Astrocyte (in vitro differentiated cells and primary cell): ENCODE results near the gene ALDH3B2. TPM values are rescaled to one million over a fixed set of nuclear protein-coding genes. Genes with fewer than 3 reads are reported as not detected.

Experiments used
- DNase-seq: peaks from one replicate; pipeline ENCODE4 v3.0.0-alpha.2; 2010; ENCODE audit warnings: low read depth
- FAIRE-seq: peaks from 2 replicates; lab custom pipeline; 2011; peaks lifted over from hg19 to GRCh38; lab: Jason Lieb, UNC
- H2AFZ ChIP-seq: 2 replicates; pipeline ENCODE4 v1.6.0; 2012; ENCODE audit warnings: low read depth, low read length, inconsistent platforms
- H3K27ac ChIP-seq: 2 replicates; pipeline ENCODE4 v1.5.1; 2011; ENCODE audit warnings: low read depth, low read length, inconsistent platforms
- H3K27me3 ChIP-seq: 2 replicates; pipeline ENCODE4 v1.6.0; 2011; ENCODE audit warnings: low read length, inconsistent platforms; ENCODE audit not compliant: insufficient read depth
- H3K36me3 ChIP-seq: 2 replicates; pipeline ENCODE4 v1.5.1; 2011; ENCODE audit warnings: low read length, inconsistent platforms; ENCODE audit not compliant: insufficient read depth
- H3K4me1 ChIP-seq: 2 replicates; pipeline ENCODE4 v1.5.1; 2011; ENCODE audit warnings: low read length, inconsistent platforms; ENCODE audit not compliant: insufficient read depth
- H3K4me2 ChIP-seq: 2 replicates; pipeline ENCODE4 v1.6.0; 2012; ENCODE audit warnings: low read length, inconsistent platforms
- H3K4me3 ChIP-seq: 2 replicates; pipeline ENCODE4 v1.5.1; 2011; ENCODE audit warnings: low read depth, mild to moderate bottlenecking, low read length, inconsistent platforms; ENCODE audit not compliant: insufficient read depth
- H3K79me2 ChIP-seq: 2 replicates; pipeline ENCODE4 v1.6.0; 2012; ENCODE audit warnings: mild to moderate bottlenecking, low read length, inconsistent platforms; ENCODE audit not compliant: insufficient read depth
- H3K9ac ChIP-seq: 2 replicates; pipeline ENCODE4 v1.6.0; 2012; ENCODE audit warnings: mild to moderate bottlenecking, low read length, inconsistent platforms
- H3K9me3 ChIP-seq: 2 replicates; pipeline ENCODE4 v1.5.1; 2012; ENCODE audit warnings: low read depth, mild to moderate bottlenecking, low read length, inconsistent platforms; ENCODE audit not compliant: insufficient read depth
- H4K20me1 ChIP-seq: 2 replicates; pipeline ENCODE4 v1.6.0; 2012; ENCODE audit warnings: low read length, inconsistent platforms; ENCODE audit not compliant: insufficient read depth
- H3K27ac Mint-ChIP-seq: one replicate; pipeline ENCODE4 v1.8.0; 2021; ENCODE audit warnings: mild to moderate bottlenecking, mixed read lengths; ENCODE audit not compliant: unreplicated experiment
- H3K27me3 Mint-ChIP-seq: one replicate; pipeline ENCODE4 v1.8.0; 2021; ENCODE audit warnings: low read depth, mixed read lengths; ENCODE audit not compliant: unreplicated experiment
- H3K36me3 Mint-ChIP-seq: one replicate; pipeline ENCODE4 v1.8.0; 2021; ENCODE audit warnings: low read depth, mixed read lengths; ENCODE audit not compliant: unreplicated experiment
- H3K4me1 Mint-ChIP-seq: one replicate; pipeline ENCODE4 v1.8.0; 2021; ENCODE audit warnings: low read depth, mixed read lengths; ENCODE audit not compliant: unreplicated experiment
- H3K4me3 Mint-ChIP-seq: one replicate; pipeline ENCODE4 v1.8.0; 2021; ENCODE audit warnings: mild to moderate bottlenecking, moderate library complexity, mixed read lengths; ENCODE audit not compliant: unreplicated experiment
- H3K9me3 Mint-ChIP-seq: one replicate; pipeline ENCODE4 v1.8.0; 2021; ENCODE audit warnings: mild to moderate bottlenecking, mixed read lengths; ENCODE audit not compliant: unreplicated experiment
- CTCF ChIP-seq: IDR thresholded peaks from 2 replicates; pipeline ENCODE4 v1.5.1; 2011; ENCODE audit warnings: low read depth, mild to moderate bottlenecking, inconsistent platforms, low read length, moderate library complexity; ENCODE audit not compliant: insufficient read depth
- EZH2 ChIP-seq: IDR thresholded peaks from 2 replicates; pipeline ENCODE4 v1.6.1; 2012; ENCODE audit warnings: mild to moderate bottlenecking, low read length, inconsistent platforms; ENCODE audit not compliant: insufficient read depth
- total RNA-seq: library from RNA; stranded (reverse); gene quantifications from 2 replicates; pipeline ENCODE4 v1.2.1, GENCODE V29; 2021

The ALDH3B2 gene
- total RNA-seq, 1 donor from 2014 or later, result not detected

- FAIRE-seq, result no peak
These were observed 34.2 kb downstream of the ALDH3B2 start for GRCh38 chr11:67640021-67640757.

GRCh38 chr11:67639438-67639859 lies 35.0 kb downstream of the ALDH3B2 start, which contains the start of gene TBX10:
Gene TBX10 (minus strand): TSS chr11:67639763. CDS start chr11:67639472, 291 bp downstream.
- no peaks in the 10 kb centered on the region for H3K36me3 Mint-ChIP-seq
- H3K79me2 ChIP-seq, result no peaks in the 10 kb centered on the region
- H3K9me3 ChIP-seq, result no peaks in the 10 kb centered on the region
- H3K27me3 ChIP-seq, result peaks cover 2% of the 10 kb centered on the region
- H3K9ac ChIP-seq, result no peak within 1 kb of the TSS
- H3K4me1 ChIP-seq, result no peaks in the 10 kb centered on the region
- no peak within 1 kb of the TSS for H2AFZ ChIP-seq
- no peak within 1 kb of the TSS for H3K27ac ChIP-seq
- no peak for TF ChIP-seq CTCF
- no peak for TF ChIP-seq EZH2
- H3K27ac Mint-ChIP-seq, result no peak within 1 kb of the TSS
- no peak for FAIRE-seq
- H3K4me3 Mint-ChIP-seq, result no peak within 1 kb of the TSS
- H3K4me1 Mint-ChIP-seq, result no peaks in the 10 kb centered on the region
- no peak for DNase-seq
- no peaks in the 10 kb centered on the region for H3K36me3 ChIP-seq
- H3K27me3 Mint-ChIP-seq, result peaks cover 23% of the 10 kb centered on the region
- H3K4me2 ChIP-seq, result no peak within 1 kb of the TSS
- no peaks in the 10 kb centered on the region for H4K20me1 ChIP-seq
- peaks cover 8% of the 10 kb centered on the region for H3K9me3 Mint-ChIP-seq
- H3K4me3 ChIP-seq, result no peak within 1 kb of the TSS

More at GRCh38 chr11:67640021-67640757, 34.2 kb downstream of the ALDH3B2 start:
- Histone ChIP-seq H3K4me3 (no peak overlapping the region), H3K79me2 (no peaks in the 10 kb centered on the region), H3K36me3 (no peaks in the 10 kb centered on the region), H3K4me2 (no peak overlapping the region), H3K9ac (no peak overlapping the region), H3K27me3 (peaks cover 2% of the 10 kb centered on the region), H3K4me1 (no peaks in the 10 kb centered on the region), H2AFZ (no peak overlapping the region), H3K9me3 (no peaks in the 10 kb centered on the region), H4K20me1 (no peaks in the 10 kb centered on the region), H3K27ac (no peak overlapping the region)
- no peaks in the 10 kb centered on the region for H3K36me3 Mint-ChIP-seq
- H3K27me3 Mint-ChIP-seq, result peaks cover 23% of the 10 kb centered on the region
- no peak overlapping the region for H3K27ac Mint-ChIP-seq
- H3K4me1 Mint-ChIP-seq, result no peaks in the 10 kb centered on the region
- peaks cover 8% of the 10 kb centered on the region for H3K9me3 Mint-ChIP-seq
- DNase-seq, result no peak
- TF ChIP-seq CTCF (peak; percentile 37), EZH2 (no peak)
- no peak overlapping the region for H3K4me3 Mint-ChIP-seq
